Inferior parietal cortex (tissue), 1 donor: Measurements from ENCODE around the gene GGA2.
"Not testable (repeated sequence)": the region's sequence is repeated elsewhere in the genome, so short reads cannot be mapped to it uniquely, and the experiment has no call there.

ENCODE experiments used
- DNase-seq: peaks from one replicate; pipeline ENCODE4 v3.0.0-alpha.2; 2016; ENCODE audit errors: extremely low spot score

The GGA2 gene

GRCh38 chr16:23504076-23504452 is 6.2 kb downstream of the GGA2 start:
- no peak for DNase-seq

DNA sequence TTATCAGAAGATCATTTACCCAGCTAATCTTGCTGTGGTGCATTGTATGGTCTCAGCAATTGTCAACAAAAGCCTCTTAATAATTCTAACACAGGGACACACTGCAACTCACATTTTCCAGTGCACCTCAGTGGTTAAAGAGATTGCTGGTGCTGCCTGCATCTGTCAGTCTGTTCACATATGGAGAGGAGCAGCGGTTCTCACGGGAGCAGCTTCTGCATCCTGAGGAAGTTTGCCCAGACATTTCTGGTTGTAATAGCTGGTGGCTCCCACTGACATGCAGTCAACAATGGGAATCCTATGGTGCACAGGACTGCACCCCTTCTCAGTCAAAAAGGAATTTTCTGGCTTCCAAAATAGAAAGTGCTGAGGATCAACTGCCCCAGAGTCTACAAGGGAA is 7.8 kb downstream of the GGA2 start:
- no peak for DNase-seq

DNA sequence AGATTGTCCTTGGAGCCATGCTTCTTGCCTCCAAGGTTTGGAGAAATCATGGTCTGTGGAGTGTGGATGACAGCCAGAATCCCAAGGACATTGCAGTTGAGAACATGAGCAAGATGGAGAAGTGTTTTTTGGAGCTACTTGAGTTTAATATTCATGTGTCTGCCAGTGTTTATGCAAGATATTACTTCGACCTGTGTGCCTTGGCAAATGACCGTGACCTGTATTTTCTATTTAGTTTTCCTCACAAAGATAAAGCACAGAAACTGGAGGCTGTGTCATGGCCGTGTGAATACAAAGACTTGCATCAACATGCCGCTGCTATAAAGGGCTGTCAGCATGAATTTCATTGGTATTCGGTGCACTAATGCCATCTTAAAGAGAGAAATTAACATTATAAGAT is 9.0 kb downstream of the GGA2 start:
- DNase-seq = no peak

- DNase-seq = no peak
These were observed 9.4 kb downstream of the GGA2 start for GRCh38 chr16:23500862-23501225.

DNA sequence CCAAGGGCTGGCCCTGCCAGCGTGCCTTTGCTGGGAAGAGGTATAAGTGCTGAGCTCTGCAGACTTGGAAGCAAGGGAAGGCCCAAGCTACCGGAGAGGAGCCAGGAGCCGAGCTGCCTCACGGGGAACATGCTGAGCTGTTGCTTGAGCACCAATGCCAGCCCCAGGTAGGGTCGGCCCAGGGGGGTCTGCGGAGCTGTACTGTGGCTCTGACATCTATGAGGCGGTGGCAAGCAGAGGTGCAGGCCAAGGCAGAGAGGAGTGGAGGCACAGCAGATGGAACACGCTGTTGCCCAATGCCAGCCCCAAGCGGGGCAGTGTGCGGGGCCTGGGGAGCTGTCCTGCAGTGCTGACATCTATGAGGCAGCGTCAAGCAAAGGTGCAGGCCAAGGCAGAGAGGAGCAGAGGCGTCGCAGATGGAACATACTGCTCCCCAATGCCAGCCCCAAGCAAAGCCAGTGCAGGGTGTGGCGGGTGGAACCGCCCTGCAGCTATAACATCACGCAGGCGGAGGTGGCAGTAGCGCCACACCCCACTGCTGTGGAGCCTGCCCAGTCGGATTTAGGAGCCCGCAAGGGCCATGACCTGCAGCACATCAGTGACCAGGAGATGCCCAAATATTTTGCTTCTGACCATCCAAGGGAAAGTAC is 10.0 kb downstream of the GGA2 start:
- no peak for DNase-seq

DNA sequence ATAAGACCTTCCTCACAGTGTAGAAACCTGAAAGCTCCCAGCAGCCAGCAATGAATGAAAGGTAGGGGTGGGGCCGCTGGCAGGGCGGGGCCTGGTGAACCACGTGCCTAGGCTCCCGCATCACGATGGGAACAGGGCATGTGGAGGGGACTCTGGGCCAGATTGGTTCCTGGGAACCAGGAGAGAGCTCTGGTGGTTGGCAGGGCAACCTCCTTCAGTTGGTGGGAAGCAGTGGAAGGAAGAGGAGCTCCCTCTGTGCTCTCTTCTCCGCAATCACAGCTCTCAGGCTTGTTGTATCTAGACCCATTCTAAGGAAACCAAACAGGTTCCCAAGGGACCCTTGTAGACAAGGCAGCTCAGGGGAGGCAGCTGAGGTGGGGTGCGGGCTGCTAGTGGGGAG is 10.5 kb downstream of the GGA2 start:
- DNase-seq = no peak

- no peak for DNase-seq
These were observed 11.4 kb downstream of the GGA2 start for GRCh38 chr16:23498863-23499262.

GRCh38 chr16:23497543-23497868 is 12.8 kb downstream of the GGA2 start:
- DNase-seq = no peak

- no peak for DNase-seq
These were observed 13.3 kb downstream of the GGA2 start for GRCh38 chr16:23496821-23497542.

- no peak for DNase-seq
These were observed 14.6 kb downstream of the GGA2 start for GRCh38 chr16:23495671-23496070.

GRCh38 chr16:23494188-23494587 is 16.1 kb downstream of the GGA2 start:
- DNase-seq = no peak

GRCh38 chr16:23491490-23492391 is 18.6 kb downstream of the GGA2 start:
- DNase-seq = no peak

DNA sequence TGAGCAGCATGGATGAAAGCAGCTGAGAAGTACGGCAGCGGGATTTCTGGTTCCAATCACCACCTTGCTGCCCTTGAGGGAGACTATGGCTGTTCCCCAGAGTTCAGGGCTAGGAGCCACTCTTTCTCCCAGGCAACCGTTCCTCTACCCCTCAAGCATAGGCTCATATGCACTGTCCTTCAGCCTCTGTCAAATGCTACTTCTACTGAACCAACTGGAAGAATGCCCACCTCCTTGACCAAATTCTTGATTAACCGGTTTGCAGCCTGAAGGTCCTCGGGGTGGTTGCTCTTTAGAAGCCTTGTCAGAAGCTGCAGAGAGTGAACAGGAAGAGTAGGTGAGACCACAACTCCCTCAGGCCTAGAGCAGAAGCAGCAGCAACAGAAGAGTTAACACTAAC is 23.8 kb downstream of the GGA2 start:
- no peak for DNase-seq

GRCh38 chr16:23485841-23486240 is 24.5 kb downstream of the GGA2 start:
- no peak for DNase-seq

DNA sequence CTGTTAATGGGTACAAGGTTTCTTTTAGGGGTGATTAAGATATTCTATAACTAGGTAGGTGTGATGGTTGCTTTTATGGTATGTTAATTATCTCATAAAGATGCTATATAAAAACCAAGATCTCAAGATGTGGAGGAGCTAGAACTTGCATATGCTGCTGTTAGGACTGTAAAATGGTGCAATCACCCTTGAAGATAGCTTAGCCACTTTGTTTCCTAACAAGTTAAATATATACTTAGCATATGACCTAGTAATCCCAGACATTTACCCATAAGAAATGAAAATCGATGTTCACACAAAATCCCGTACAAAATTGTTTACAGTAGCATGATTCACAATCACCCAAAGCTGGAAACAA is 25.1 kb downstream of the GGA2 start:
- no peak for DNase-seq

DNA sequence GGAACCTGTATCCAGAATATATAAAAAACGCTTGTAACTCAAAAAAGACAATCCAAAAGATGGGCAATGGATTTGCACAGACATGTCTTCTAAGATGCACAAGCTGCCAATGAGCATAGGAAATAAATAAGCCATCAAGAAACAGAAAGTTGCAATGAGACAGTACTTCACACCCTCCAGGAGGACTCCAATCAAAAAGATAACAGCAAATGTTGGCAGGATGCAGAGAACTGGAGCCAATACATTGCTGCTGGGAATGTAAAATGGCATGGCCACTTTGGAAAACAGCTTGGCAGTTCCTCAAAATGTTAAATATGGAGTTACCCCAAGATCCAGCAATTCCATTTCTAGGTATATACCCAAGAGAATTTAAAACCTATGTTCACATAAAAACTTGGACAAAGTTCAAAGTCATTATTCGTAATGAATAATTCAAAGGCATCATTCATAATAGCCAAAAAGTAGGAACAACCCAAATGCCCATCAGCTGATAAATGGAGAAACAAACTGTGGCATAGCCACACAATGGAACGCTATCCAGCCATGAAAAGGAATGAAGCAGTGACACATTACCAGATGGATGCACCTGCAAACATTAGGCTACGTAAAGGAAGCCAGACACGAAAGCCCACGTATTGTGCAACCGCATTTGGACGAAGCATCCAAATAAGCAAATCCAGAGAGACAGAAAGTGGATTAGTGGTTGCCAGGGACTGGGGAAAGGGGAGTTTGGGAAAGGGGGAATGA is 25.6 kb downstream of the GGA2 start:
- no peak for DNase-seq

DNA sequence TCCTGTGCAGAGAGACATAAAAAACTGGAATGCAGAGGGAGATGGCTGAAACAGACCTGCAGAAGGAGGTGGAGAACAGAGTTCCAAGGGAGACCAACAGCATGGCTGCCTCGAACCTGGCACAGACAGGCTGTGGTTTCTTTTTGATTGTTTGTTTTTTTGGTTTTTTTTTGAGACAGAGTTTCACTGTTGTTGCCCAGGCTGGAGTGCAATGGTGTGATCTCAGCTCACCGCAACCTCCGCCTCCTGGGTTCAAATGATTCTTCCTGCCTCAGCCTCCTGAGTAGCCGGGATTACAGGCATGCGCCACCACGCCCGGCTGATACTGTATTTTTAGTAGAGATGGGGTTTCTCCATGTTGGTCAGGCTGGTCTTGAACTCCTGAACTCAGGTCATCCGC is 26.8 kb downstream of the GGA2 start:
- DNase-seq = not testable (repeated sequence)

DNA sequence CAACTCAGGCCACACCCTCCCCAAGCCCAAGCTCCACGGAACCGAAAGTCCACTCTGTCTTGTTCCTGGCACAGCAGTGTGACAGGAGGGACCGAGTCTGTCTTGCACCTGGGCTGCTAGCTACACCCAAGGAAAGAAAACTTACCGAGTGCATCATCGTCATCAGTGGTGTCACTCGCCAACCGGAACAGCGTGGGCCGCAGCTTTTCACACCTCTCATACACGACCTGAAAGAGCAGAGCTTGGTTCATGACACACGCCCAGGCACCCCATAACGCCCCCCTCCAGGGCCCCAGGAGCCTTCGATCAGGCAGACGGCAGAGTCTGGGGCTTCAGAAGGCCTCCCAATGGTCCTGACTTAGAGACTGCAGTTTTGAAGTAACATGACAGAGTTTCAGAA is 27.5 kb downstream of the GGA2 start:
- DNase-seq = no peak

GRCh38 chr16:23480257-23480656 is 30.0 kb downstream of the GGA2 start:
- no peak for DNase-seq

GRCh38 chr16:23479138-23479537 is 31.2 kb downstream of the GGA2 start:
- DNase-seq = no peak

- DNase-seq = no peak
These were observed 31.7 kb downstream of the GGA2 start for GRCh38 chr16:23478566-23478965.

DNA sequence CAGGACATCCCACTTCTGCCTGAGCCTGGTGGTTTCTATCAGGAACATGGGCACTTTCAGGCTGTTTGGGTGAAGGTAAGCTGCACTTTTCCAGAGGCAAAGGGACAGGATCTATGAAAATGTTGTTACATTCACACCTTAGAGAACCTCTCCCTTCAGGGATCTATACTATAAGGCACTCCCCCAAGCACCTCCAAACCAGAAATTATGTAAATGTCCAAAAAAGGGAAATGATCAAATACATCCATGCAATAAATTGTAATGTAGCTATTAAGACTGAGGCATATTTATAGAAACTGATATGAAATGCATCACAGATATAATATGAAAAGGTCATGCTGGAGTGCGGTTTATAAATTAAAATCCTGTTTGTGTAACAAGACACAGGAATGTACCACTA is 34.0 kb downstream of the GGA2 start:
- no peak for DNase-seq
